SIG-M5 treated with dmso at 0.1 percent for 504 hours (cell line): ENCODE results near the gene SLC38A2.
"Not testable (repeated sequence)": the region's sequence is repeated elsewhere in the genome, so short reads cannot be mapped to it uniquely, and the experiment has no call there.

Experiments used
- DNase-seq: peaks from one replicate; lab custom pipeline; 2025; ENCODE audit not compliant: unreplicated experiment; lab: John Stamatoyannopoulos, UW

SLC38A2 gene

GRCh38 chr12:46332260-46332659 lies 40.3 kb downstream of the SLC38A2 start:
- no peak for DNase-seq

GRCh38 chr12:46325075-46325474 lies 47.5 kb downstream of the SLC38A2 start:
- not testable (repeated sequence) for DNase-seq

- DNase-seq: no peak
Observed at GRCh38 chr12:46320731-46321130, 51.8 kb downstream of the SLC38A2 start.

- no peak for DNase-seq
Observed at GRCh38 chr12:46318037-46318436, 54.5 kb downstream of the SLC38A2 start.
